ENCODE data around the gene FAM227A.

The FAM227A gene

DNA sequence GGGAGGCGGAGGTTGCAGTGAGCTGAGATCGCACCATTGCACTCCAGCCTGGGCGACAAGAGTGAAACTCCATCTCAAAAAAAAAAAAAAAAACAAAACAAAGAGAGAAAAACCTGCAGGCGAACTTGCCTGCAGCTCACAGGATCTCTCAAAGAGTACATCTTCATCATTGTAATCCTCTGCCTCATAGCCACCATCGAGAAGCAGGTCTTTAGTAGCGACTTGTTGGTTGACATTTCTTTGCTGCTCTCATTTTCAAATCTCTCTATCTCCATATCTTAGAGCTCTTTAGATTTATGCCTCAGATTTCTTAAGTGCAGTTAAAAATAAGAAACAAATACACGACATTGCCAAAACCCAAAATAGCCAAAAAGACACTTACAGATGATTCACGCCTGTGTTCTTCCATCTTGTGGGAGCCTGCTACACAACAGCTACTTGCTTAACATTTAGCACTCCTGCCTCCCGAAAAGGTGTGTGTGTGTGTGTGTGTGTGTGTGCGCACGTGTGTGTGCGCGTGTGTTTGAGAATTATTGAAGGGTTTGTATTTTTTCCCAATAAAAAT, 14.6 kb downstream of the FAM227A start:
- DNase-seq (ENCODE audit: low read depth): no peak
- TF ChIP-seq CTCF (conservative IDR thresholded peaks at IDR 0.05; ENCODE audit: low read depth, low read length): no peak

GRCh38 chr22:38638728-38639127, 17.5 kb downstream of the FAM227A start:
- no peak for TF ChIP-seq CTCF (conservative IDR thresholded peaks at IDR 0.05; ENCODE audit: low read depth, low read length)
- no peak overlapping the region for H3K4me3 ChIP-seq (ENCODE audit: low read depth, low read length)
- no peak for DNase-seq (ENCODE audit: low read depth)

More for the DNA sequence above, 14.6 kb downstream of the FAM227A start:
- no peak overlapping the region for H3K4me3 ChIP-seq (ENCODE audit: low read depth, low read length)

DNA sequence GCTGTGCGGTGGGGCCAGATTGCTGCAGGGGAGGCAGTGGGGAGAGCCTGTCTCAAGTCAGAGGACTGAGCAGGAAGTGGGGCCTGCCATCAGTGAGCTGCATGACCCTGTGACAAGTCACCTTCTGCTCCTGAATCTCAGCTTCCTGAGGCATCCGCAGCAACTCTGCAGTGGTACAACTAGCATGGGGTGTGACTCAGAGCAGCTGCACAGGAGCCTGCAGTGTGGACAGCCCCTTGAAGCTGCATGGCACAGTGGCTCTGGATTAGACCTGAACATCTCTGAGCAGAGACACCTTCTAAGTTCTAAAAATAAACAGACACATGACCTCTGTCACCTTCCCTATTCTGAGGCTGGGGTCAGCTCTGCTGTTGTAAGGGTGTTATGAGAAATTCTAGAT, 18.0 kb downstream of the FAM227A start:
- DNase-seq (ENCODE audit: low read depth): no peak
- H3K4me3 ChIP-seq (ENCODE audit: low read depth, low read length): no peak overlapping the region
- TF ChIP-seq CTCF (conservative IDR thresholded peaks at IDR 0.05; ENCODE audit: low read depth, low read length): no peak

DNA sequence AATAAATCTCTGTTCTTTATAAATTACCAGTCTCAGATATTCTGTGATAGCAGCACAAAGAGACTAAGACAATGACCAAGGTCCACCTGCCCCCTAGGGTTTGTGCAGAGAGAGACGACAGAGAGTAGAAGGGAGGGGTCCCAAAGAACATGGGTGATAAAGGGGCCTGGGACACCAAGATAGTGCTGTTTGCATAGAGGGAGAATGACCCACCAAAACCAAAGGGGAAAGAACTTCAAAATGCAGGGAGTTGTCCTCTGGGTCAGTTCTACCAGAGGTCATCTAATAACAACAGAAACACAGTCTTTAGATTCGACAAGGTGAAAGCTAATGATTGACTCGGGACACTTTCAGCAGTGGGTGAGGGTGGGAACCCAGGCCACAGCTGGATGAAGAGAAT, 23.7 kb downstream of the FAM227A start:
- DNase-seq (ENCODE audit: low read depth): no peak
- TF ChIP-seq CTCF (conservative IDR thresholded peaks at IDR 0.05; ENCODE audit: low read depth, low read length): no peak

GRCh38 chr22:38631724-38632123, 24.5 kb downstream of the FAM227A start:
- no peak for TF ChIP-seq CTCF (conservative IDR thresholded peaks at IDR 0.05; ENCODE audit: low read depth, low read length)
- DNase-seq (ENCODE audit: low read depth): no peak
- H3K4me3 ChIP-seq (ENCODE audit: low read depth, low read length): no peak overlapping the region

More for the DNA sequence above, 23.7 kb downstream of the FAM227A start:
- H3K4me3 ChIP-seq (ENCODE audit: low read depth, low read length): no peak overlapping the region

DNA sequence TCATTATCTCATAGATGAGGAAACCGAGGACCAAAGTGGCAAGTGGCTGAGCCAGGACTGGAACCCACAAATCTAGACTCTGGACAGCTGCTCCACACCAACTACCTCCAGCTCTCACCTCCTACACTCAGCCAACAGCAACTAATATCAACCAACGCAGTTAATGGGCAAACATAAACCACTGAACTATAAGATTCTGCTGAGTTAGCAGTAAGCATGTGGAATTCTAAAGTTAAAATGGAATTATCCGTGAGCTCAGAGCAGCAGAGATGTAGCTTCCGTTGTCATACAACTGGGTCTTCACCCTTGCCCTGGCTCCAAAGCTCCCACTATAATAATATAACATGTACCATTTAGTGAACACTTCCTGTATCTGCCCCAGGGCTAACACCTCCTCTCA, 27.1 kb downstream of the FAM227A start:
- no peak overlapping the region for H3K4me3 ChIP-seq (ENCODE audit: low read depth, low read length)
- TF ChIP-seq CTCF (conservative IDR thresholded peaks at IDR 0.05; ENCODE audit: low read depth, low read length): no peak
- DNase-seq (ENCODE audit: low read depth): no peak

- TF ChIP-seq CTCF (conservative IDR thresholded peaks at IDR 0.05; ENCODE audit: low read depth, low read length): no peak
- no peak overlapping the region for H3K4me3 ChIP-seq (ENCODE audit: low read depth, low read length)
- no peak for DNase-seq (ENCODE audit: low read depth)
Observed at GRCh38 chr22:38628444-38628843, 27.7 kb downstream of the FAM227A start.
